Muscle of leg (tissue), 11 donors: Measurements from ENCODE around the gene BTBD9. TPM values are rescaled to one million over a fixed set of nuclear protein-coding genes. Genes with fewer than 3 reads are reported as not detected.

Experiments
- DNase-seq: peaks from one replicate; pipeline ENCODE4 v3.0.0; 2013
- H3K27ac ChIP-seq: one replicate; pipeline ENCODE4 v1.5.1; 2013; ENCODE audit warnings: mild to moderate bottlenecking, low read length, control low read depth
- H3K27me3 ChIP-seq: one replicate; pipeline ENCODE4 v1.6.1; 2013; ENCODE audit warnings: low read length; ENCODE audit not compliant: control insufficient read depth, insufficient read depth
- H3K36me3 ChIP-seq: one replicate; pipeline ENCODE4 v1.6.1; 2013; ENCODE audit warnings: low read length; ENCODE audit not compliant: control insufficient read depth, insufficient read depth
- H3K4me1 ChIP-seq: one replicate; pipeline ENCODE4 v1.6.1; 2013; ENCODE audit warnings: low read length; ENCODE audit not compliant: control insufficient read depth, insufficient read depth
- H3K4me3 ChIP-seq: one replicate; pipeline ENCODE4 v1.5.1; 2013; ENCODE audit warnings: low read length, control low read depth
- H3K9me3 ChIP-seq: replicated peaks from 2 replicates; pipeline ENCODE4 v1.6.1; 2013; ENCODE audit warnings: low read depth, low read length; ENCODE audit not compliant: control insufficient read depth
- WGBS: methylation state at CpG from one replicate; pipeline ENCODE4 v1.1.5; 2013; ENCODE audit warnings: missing lambda C conversion rate; ENCODE audit not compliant: insufficient coverage; 5-methylcytosine and 5-hydroxymethylcytosine counted together
- polyA plus RNA-seq, 8 donors: library from polyadenylated mRNA; unstranded; fragments of 120-200 nt; gene quantifications; one replicate each; pipeline versions ENCODE4 v1.2.1 to v1.2.3, GENCODE V29; 2013; ENCODE audit warnings: inconsistent platforms in 1 of 8, low replicate concordance in 1 of 8; ENCODE audit not compliant: insufficient read length in 8 of 8, insufficient read depth in 1 of 8
- total RNA-seq: library from RNA; stranded (reverse); fragments of 120-200 nt; gene quantifications from one replicate; pipeline ENCODE4 v1.2.4, GENCODE V29; 2013

The BTBD9 gene
- total and polyA plus RNA-seq, 9 donors, result 6.5 to 10.5 (median 8.2) TPM

DNA sequence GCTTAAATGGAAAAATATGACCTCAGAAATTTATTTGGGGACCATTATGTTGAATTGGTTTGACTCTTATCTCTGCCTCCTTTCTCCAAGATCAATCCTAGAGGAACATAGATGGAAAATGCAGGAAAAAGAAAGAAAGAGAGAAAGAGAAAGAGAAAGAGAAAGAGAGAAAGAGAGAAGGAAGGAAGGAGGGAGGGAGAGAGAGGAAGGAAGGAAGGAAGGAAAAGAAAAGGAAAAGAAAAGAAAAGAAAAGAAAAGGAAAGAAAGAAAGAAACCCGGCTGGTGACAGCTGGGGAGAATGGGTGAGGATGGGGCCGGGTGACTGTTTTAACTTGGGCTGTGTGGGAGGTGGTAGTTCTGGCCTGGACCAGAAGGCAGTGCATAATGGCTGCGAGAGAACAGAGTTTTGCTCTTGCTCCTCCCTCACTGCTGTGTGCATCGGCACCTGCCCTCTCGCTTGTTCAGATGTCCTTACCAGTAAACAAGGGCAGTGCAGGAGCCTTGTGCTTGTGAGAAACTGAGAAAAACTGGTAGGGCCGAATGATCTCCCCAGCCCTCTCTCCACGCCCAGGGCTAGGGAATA lies 38.5 kb upstream of the BTBD9 start:
- no peaks in the 10 kb centered on the region for H3K4me1 ChIP-seq
- H3K9me3 ChIP-seq, result no peaks in the 10 kb centered on the region
- no peak for DNase-seq
- 92% methylated on average over 5 of the region's 7 CpGs for WGBS
- H3K4me3 ChIP-seq, result no peak overlapping the region
- no peak overlapping the region for H3K27ac ChIP-seq
- H3K27me3 ChIP-seq, result no peaks in the 10 kb centered on the region
- H3K36me3 ChIP-seq, result peaks cover 43% of the 10 kb centered on the region

DNA sequence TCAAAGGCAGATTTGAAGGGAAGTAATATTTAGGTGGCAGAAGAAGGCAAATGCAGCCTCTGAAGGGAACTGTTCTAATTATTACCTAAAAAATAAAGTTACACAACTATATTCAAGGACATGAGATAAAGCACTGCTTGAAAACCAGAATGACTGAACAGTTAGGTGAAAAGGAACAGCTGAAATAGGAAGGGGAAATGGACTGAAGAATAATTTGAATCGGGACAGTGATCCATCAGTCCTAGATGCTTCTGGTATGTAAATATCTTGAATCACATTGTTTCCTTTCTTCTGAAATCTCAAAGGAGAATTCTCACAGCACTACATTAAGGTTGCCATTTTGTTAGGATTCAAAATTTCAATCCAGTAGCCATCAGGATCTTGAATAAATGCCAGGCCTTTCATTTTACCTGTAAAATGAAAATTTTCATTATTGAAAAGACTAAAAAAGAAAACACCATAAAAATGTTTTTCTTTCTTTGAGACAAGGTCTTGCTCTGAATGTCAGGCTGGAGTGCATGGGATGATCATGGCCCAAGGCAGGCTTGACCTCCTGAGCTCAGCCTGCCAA lies 37.3 kb upstream of the BTBD9 start:
- no CpG with 5 or more reads among the region's 1 CpG for WGBS
- Histone ChIP-seq H3K4me1 (no peaks in the 10 kb centered on the region), H3K36me3 (peaks cover 39% of the 10 kb centered on the region), H3K4me3 (no peak overlapping the region), H3K9me3 (no peaks in the 10 kb centered on the region), H3K27me3 (no peaks in the 10 kb centered on the region), H3K27ac (no peak overlapping the region)
- DNase-seq, result no peak

DNA sequence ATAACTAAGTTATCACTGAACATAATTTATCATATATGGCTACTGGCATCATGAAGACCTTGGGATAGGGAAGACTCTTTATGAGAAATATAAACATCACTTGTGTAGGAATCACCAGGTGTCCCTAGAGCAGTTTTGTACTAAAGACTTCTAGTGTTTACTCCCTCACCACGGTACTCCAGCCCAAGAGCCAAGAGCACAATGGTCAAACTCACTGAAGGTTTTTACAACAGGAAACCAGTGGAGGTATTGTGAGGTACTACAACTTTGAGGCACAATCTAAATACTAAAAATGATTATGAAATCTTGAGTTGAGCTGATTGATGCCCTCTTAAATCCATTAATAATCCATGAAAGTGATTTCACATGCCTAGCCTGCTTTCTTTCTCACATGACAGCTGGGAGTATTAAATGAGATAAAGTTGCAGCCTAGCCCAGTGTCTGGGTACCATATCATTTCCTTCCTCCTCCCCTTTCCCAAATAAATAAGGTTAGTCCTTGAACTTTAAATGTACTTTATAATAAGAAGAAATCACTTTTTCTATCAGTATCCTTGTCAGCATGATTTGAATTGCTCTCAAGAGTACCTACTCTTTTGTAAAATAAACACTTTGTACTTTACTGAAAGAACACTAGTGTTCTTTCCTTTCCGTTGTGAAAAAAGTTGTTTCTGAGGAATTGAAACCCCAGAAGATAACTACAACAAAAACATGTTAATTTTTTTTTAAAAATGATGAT lies 36.7 kb upstream of the BTBD9 start:
- H3K27me3 ChIP-seq, result no peaks in the 10 kb centered on the region
- H3K4me1 ChIP-seq, result no peaks in the 10 kb centered on the region
- no peak overlapping the region for H3K4me3 ChIP-seq
- DNase-seq, result no peak
- H3K27ac ChIP-seq, result no peak overlapping the region
- no CpG with 5 or more reads among the region's 2 CpGs for WGBS
- H3K36me3 ChIP-seq, result peaks cover 37% of the 10 kb centered on the region
- H3K9me3 ChIP-seq, result no peaks in the 10 kb centered on the region

DNA sequence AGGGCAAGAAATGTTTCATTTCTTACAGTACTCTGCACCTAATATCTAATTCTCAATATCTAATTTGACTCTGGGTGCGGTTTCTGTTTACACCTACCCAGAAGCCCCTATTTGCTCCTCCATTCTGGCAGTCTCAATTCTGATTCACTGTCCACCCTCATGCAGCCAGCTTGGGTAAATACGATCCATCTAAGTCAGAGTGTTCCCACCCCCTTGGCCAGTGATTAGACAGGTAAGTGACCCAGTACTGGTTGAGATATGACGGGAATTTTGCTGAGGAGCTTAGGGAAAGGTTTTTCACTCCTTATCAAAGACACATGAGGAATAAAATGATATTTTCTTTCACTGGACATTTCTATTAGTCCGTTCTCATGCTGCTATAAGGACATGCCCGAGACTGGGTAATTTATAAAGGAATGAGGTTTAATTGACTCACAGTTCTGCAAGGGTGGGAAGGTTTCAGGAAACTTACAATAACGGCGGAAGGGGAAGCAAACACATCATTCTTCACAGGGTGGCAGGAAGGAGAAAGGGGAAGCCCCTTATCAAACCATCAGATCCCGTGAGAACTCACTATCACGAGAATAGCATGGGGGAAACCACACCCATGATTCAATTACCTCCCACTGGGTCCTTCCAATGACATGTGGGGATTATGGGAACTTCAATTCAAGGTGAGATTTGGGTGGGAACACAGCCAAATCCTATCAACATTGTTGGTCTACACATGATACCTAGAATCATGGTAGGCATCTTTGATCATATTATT lies 33.9 kb upstream of the BTBD9 start:
- Histone ChIP-seq H3K27me3 (no peaks in the 10 kb centered on the region), H3K4me1 (no peaks in the 10 kb centered on the region), H3K36me3 (peaks cover 26% of the 10 kb centered on the region), H3K27ac (no peak overlapping the region), H3K9me3 (no peaks in the 10 kb centered on the region), H3K4me3 (no peak overlapping the region)
- DNase-seq, result no peak
- WGBS, result 100% methylated on average over 1 of the region's 9 CpGs

DNA sequence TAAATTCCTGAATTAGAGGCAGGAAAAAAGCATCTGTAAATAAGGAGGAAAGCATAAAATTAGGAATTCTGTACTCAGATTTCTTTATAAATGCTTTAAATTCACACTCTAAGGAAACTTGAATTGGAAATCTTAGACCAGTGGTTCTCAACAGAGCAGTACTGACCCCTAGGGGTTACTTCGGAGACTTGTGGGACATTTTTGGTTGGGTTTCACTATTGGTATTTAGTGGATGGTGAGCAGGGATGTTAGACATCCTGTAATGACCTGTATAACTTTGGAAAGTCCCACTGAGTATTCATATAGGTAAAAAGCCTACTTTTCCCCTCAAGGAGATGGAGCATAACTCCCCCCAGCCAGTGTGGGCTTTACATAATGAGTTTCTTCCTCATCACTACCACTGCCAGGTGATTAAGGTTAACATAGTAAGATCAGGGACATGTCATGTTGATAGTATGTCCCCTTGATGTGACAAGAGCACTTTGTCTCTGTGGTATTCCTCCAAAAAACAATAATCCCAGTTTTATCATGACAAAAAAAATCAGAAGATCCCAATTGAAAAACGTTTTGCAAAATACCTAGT lies 32.2 kb upstream of the BTBD9 start:
- WGBS, result no CpG with 5 or more reads among the region's 2 CpGs
- peak; percentile 48 for DNase-seq
- H3K36me3 ChIP-seq, result peaks cover 16% of the 10 kb centered on the region
- no peaks in the 10 kb centered on the region for H3K27me3 ChIP-seq
- H3K4me1 ChIP-seq, result no peaks in the 10 kb centered on the region
- no peak overlapping the region for H3K4me3 ChIP-seq
- no peak overlapping the region for H3K27ac ChIP-seq
- no peaks in the 10 kb centered on the region for H3K9me3 ChIP-seq

DNA sequence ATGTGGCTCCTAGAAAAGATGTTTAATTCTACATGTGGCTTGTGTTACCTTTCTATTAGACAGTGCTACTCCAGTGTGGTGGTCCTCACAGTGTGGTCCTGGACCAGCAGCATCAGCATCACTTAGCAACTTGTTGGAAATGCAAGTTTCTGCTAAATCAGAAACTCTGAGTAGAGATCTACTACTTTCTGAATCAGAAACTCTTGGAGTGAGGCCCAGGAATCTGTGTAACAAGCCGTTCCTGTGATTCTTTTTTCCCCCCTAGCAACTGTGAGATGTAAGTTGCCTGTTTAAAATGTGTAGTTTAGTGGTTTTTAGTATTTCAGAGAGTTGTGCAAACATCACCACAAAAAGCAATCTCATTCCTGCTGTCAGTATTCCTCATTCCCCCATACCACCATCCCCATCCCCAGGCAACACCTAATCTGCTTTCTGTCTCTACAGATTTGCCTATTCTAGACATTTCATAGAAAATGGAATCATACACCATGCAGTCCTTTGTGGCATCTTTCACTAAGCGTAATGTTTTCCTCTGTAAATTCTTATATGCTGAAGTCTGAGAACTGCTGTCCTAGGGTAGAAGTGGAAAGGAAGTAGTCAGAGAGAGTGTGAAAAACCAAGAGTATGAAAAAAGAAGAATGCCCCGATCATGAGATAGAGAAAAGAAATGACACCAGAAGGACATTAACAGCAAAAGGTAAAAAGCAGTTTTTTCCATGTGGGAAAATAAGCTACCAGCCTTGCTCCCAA lies 18.9 kb upstream of the BTBD9 start:
- Histone ChIP-seq H3K27me3 (no peaks in the 10 kb centered on the region), H3K4me3 (no peak overlapping the region), H3K27ac (no peak overlapping the region), H3K4me1 (no peaks in the 10 kb centered on the region), H3K36me3 (peaks cover 6% of the 10 kb centered on the region), H3K9me3 (no peaks in the 10 kb centered on the region)
- WGBS, result no CpG with 5 or more reads among the region's 3 CpGs
- DNase-seq, result no peak

DNA sequence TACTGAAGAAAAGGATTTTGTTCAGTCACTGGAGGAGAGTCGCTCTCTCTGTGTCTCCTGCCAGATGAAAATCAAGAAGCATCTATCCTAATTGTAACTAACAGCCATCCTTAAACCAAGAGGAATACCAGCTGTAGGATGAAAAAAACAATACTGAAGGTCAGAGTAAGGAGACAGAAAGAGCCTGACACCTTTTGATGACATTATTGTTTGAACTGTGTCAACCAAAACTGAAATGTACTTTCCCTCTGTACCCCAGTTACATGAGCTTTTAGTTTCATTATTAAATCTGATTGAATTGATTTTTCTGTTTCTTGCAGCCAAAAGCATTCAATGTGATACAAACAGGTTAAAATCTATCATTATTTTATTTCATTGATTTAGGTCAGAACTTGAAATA lies 17.2 kb upstream of the BTBD9 start:
- no CpG with 5 or more reads among the region's 1 CpG for WGBS
- no peak for DNase-seq
- Histone ChIP-seq H3K9me3 (no peaks in the 10 kb centered on the region), H3K27ac (no peak overlapping the region), H3K4me3 (no peak overlapping the region), H3K4me1 (no peaks in the 10 kb centered on the region), H3K36me3 (peaks cover 6% of the 10 kb centered on the region), H3K27me3 (no peaks in the 10 kb centered on the region)

DNA sequence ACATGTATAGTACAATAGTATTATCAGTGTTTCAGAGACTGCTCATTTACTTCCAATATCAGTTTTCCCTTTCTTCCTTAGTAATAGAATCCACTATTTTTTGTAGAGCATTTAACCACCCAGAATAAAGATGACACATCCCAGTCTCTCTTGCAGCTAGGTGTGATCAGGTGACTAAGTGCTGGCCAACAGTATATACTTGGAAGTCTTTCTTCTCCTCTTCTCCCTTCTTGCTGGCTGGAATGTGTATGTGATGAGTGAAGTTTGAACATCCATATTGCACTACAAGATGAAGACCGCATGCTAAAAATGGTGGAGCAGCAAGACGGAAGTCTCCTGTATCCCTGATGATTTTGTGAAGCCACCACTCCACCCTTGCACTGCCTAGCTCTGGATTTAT lies 14.5 kb upstream of the BTBD9 start:
- WGBS, result no CpG with 5 or more reads among the region's 2 CpGs
- DNase-seq, result no peak
- H3K4me3 ChIP-seq, result no peak overlapping the region
- peaks cover 6% of the 10 kb centered on the region for H3K36me3 ChIP-seq
- no peaks in the 10 kb centered on the region for H3K9me3 ChIP-seq
- no peaks in the 10 kb centered on the region for H3K4me1 ChIP-seq
- H3K27ac ChIP-seq, result no peak overlapping the region
- no peaks in the 10 kb centered on the region for H3K27me3 ChIP-seq

DNA sequence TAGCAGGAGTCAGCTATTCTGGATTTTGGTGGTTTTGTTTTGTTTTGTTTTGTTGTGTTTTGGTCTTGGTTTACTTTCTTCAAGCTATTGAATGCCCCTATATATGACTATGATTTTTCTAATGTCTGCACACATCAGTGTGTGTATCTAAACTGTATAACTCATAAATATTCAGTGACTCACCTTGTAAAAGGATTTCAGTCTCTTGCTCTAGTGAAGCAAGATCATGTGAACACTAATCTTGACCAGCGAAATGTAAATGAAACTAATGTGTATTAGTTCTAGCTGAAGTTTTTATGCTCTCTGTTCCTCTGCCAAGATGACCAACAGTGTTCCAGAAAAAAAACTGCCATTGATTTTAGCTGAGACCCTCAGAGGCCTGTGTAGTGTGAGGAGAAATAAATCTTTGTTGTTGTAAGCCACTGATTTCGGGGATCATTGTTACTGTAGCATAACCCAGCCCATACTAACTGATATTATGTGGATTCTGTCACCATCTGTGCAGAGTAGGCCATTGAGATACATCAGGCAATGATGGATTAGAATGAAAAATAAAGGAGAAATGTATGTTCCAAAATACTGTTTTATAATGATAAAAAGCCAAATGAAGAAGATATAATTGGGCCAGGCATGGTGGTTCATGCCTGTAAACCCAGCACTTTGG lies 11.5 kb upstream of the BTBD9 start:
- no peak for DNase-seq
- H3K4me3 ChIP-seq, result no peak overlapping the region
- WGBS, result no CpG with 5 or more reads among the region's 2 CpGs
- no peaks in the 10 kb centered on the region for H3K27me3 ChIP-seq
- H3K36me3 ChIP-seq, result peaks cover 4% of the 10 kb centered on the region
- H3K27ac ChIP-seq, result no peak overlapping the region
- H3K9me3 ChIP-seq, result no peaks in the 10 kb centered on the region
- no peaks in the 10 kb centered on the region for H3K4me1 ChIP-seq
